HG02885 (cell line): ENCODE results near the gene ZNF45.
"Not testable (repeated sequence)": the region's sequence is repeated elsewhere in the genome, so short reads cannot be mapped to it uniquely, and the experiment has no call there.

Source experiments
- ATAC-seq: cut with Tn5 transposase; IDR thresholded peaks from one replicate; pipeline ENCODE4 v1.9.1; 2021; ENCODE audit warnings: mild to moderate bottlenecking; ENCODE audit not compliant: unreplicated experiment, poor library complexity

ZNF45 gene

GRCh38 chr19:43934985-43935708, at the start of gene ZNF45:
Gene ZNF45 (minus strand): TSS chr19:43935282. CDS start chr19:43922185, 13,097 bp downstream.
- ATAC-seq: peak; percentile 99

GRCh38 chr19:43984687-43985000, 49.6 kb upstream of the ZNF45 start:
- no peak for ATAC-seq

DNA sequence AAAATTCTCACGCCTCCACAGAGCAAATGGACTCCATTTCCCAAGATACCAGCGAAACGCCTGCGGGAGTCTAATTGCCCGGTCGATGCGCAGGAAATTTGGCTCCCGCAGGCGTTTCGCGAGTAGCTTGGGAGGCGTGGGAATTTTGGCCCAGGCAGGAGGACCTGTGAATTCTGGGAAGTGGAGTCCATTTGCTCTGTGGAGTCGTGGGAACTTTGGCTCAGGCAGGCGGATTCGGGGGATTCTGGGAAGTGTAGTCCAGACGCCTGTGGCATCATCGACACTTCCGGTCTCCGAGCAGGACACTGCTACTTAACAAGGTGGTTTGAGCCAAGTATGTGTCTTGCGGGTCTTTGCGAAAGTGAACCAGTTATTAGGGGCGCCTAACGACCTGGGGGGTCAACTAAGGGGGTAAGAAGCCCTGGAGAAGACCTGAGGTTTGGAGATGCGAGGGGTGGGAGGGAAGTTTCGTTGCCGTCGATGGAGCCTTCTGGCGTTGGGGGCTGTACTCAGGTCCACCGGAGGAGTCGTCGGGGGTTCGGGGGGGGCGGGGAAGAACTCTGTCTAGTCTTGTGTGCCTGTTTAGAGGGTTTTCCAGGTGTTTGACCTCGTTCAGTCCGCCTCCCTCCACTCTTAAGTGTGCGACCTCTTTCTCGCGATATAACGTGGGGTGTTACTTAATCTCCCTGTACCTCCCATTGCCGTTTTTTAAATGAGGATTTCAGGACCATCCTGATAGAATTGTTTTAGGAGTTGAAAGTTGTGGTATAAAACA, 49.0 kb upstream of the ZNF45 start, which contains the start of gene ZNF155:
Gene ZNF155 (plus strand): TSS at position 277 of the 775 bp plus-strand sequence. CDS start 4,356 bp downstream, outside the sequence.
- ATAC-seq: peak; percentile 74

- ATAC-seq: no peak
These were observed 48.4 kb upstream of the ZNF45 start for GRCh38 chr19:43983544-43983911.

DNA sequence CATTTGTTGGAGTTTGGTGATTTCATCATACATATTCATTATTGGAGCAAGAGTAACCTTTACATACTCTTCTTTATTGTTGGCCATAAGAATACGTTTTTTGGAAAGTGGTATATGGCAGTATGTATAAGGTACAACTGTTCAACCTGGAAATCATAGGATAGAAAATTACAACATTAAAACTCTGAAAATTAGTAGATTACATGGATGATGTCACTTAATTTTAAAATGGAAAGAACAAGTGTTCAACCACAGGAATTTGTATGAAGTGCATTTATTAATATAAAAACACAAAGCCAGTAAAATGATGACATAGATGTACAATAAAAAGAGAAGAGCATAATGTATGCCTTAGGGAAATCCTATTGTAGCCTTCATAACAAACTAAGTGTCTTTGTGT, 41.6 kb upstream of the ZNF45 start:
- ATAC-seq: no peak

GRCh38 chr19:43966079-43966694, 31.1 kb upstream of the ZNF45 start:
- no peak for ATAC-seq

- ATAC-seq: no peak
These were observed 25.3 kb upstream of the ZNF45 start for GRCh38 chr19:43960411-43960810.

GRCh38 chr19:43957891-43958290, 22.8 kb upstream of the ZNF45 start:
- no peak for ATAC-seq

DNA sequence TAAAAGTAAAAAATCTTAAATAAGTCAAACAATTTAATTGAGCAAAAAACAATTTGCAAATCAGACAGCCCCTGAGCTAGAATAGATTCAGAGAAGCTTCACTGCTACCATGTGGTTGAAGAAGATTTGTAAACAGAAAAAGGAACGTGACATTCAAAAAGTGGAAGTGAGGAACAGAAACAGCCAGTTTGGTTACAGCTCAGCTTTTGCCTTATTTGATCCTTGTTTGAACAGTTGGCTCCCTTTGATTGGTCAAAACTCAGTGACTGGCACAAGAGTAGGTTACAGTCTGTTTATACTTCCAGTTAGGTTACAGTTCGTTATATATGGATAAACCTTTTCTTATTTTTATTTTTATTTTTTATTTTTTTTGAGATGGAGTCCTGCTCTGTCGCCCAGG, 21.7 kb upstream of the ZNF45 start:
- ATAC-seq: no peak

- peak; percentile 94 for ATAC-seq
These were observed 16.0 kb upstream of the ZNF45 start, which contains the start of gene ZNF221 for GRCh38 chr19:43950834-43951645. Gene ZNF221 (plus strand): TSS chr19:43951228. CDS start chr19:43962727, 11,499 bp downstream.

- ATAC-seq: not testable (repeated sequence)
These were observed 14.7 kb upstream of the ZNF45 start for GRCh38 chr19:43949803-43950202.

DNA sequence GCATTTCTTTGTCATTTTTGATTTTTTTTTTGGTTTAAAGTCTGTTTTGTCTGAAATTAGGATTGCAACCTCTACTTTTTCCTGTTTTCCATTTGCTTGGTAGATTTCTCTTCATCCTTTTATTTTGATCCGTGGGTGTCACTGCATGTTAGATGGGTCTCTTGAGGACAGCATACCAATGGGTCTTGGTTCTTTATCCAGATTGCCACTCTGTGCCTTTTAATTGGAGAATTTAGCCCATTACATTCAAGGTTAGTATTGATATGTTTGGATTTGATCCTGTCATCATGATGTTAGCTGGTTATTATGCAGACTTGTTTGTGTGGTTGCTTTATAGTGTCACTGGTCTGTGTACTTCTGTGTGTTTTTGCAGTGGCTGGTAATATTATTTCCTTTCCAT, 12.3 kb upstream of the ZNF45 start:
- not testable (repeated sequence) for ATAC-seq

- ATAC-seq: no peak
These were observed 6.1 kb upstream of the ZNF45 start for GRCh38 chr19:43941209-43941608.

GRCh38 chr19:43940719-43941118, 5.6 kb upstream of the ZNF45 start:
- ATAC-seq: no peak

- no peak for ATAC-seq
These were observed 4.6 kb upstream of the ZNF45 start for GRCh38 chr19:43939557-43940260.

DNA sequence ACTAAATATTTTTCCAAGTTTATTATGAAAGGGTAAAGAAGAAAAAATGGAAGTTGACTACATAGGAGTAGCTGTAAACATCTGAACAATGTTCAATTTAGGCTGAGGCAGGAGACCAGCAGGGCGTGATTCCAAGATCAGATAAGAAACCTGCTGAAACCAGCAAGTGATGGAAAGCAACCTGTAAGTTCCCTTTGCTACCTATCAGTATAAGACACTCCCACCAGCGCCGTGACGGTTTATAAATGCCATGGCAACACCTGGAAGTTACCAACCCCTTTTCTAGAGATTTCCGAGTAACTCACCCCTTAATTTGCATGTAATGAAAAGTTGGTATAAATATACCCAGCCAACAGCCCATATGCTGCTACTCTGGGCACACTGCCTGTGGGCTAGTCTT, 1.1 kb upstream of the ZNF45 start:
- ATAC-seq: no peak

DNA sequence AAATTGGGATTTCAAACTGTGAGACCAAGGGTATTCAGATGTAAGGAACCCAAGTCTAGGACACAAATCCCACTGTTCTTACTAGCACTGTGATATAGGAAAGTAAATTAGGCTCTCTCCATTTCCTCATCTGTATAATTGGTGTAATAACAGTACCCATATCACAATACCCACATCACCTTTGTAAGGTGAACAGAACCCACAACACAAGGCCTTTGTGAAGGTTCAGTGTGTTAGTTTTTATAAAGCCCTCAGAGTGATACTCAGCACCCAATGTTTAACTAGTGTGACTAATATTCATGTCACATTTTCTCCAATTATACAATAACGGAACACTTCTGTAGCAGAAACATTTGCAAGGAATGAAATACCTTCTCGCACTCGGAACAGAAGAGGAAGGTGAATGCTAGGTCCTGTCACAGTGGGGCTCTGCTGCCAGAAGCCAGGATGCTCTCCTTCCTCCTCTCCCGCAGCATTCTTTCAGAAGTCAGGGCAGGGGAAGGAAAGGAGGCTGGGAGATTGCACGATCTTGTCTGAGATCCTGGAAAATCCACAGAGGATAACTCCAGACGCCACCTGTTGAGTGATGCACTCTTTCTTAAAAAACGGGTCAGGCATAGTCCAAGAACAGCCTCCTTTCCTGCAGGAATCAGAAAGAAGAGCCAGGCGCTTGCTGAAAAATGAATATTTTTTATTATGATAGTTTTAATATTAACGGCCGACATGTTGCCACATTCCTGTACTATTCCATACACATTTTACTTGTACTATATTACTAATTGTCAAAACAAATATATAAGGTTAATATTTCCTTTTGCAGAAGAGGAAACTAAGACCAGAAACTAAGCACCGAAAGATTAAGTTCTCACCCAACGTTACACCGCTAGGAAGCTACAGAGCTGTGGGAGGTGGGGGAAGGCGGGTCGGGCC, 762 bp downstream of the ZNF45 start:
- no peak for ATAC-seq

- ATAC-seq: no peak
These were observed 6.3 kb downstream of the ZNF45 start for GRCh38 chr19:43928820-43929219.

DNA sequence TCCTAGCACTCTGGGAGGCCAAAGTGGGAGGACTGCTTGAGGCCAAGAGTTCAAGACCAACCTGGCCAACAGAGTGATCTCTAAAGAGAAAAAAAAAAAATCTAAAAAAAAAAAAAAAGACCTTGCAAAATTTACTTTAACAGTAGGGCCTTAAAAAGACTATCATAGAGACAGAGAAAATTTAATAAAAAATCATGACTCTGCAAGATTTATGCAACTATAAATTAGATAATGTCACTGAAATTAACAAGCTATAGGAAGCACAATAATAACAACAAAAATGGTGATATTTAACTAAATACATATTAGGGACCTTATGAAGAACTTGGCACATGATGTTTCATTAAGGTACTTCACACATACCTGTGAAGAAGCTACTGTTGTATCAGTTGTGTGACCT, 11.2 kb downstream of the ZNF45 start:
- ATAC-seq: no peak
